Measurements from ENCODE around the gene STX10. TPM values are rescaled to one million over a fixed set of nuclear protein-coding genes. Genes with fewer than 3 reads are reported as not detected.

STX10 gene
- total and polyA plus RNA-seq, 7 donors = 63.1 to 127 (median 71.1) TPM

DNA sequence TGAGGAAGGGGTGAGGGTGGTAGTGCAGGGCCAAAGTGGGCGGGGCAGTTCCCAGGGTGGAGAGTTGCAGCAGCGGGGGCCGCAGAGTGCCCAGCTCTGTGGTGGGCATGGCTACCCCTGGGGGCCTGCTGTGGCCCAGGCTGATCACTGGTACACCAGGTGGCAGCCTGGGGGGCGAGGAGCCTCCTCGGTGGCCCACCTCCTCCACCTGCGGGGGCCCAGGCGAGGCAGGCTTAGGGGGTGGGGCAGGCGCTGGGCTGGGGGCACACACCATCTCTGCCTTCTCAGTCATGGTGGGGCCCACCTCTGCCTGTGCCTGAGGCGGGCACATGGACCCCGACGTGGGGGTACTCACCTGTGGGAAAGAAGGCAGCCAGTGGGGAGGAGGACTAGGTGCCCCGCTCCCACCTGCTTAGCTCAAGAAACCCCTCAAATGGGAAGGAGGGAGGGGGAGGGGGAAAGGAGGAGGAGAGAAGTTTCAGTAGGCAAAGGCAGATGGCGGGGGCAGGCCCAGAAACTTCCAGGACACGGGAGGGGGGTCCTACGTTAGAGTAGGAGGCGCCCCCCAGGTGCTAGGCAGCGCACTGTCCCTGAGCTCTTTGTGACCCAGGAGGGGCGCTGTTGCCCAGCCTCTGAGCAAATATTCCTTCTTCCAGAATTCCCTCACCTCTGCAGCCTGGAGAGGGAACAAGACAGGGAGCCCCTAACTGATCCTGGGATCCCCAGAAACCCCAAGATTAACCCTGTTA lies 49.2 kb downstream of the STX10 start:
- Histone ChIP-seq H3K27me3 (no peaks in the 10 kb centered on the region), H3K27ac (peak overlapping the region; percentile 85 to 95 (median 87)), H3K36me3 (no peaks in the 10 kb centered on the region), H3K4me1 (peaks cover 0 to 69% (median 56%) of the 10 kb centered on the region in 4 donors), H3K9me3 (no peaks in the 10 kb centered on the region), H3K4me3 (peak overlapping the region in 3 of 4 donors; percentile 41 to 58 (median 50))
- no peak for TF ChIP-seq POLR2AphosphoS5 (IDR thresholded peaks at IDR 0.05)
- TF ChIP-seq, protein P1, sequence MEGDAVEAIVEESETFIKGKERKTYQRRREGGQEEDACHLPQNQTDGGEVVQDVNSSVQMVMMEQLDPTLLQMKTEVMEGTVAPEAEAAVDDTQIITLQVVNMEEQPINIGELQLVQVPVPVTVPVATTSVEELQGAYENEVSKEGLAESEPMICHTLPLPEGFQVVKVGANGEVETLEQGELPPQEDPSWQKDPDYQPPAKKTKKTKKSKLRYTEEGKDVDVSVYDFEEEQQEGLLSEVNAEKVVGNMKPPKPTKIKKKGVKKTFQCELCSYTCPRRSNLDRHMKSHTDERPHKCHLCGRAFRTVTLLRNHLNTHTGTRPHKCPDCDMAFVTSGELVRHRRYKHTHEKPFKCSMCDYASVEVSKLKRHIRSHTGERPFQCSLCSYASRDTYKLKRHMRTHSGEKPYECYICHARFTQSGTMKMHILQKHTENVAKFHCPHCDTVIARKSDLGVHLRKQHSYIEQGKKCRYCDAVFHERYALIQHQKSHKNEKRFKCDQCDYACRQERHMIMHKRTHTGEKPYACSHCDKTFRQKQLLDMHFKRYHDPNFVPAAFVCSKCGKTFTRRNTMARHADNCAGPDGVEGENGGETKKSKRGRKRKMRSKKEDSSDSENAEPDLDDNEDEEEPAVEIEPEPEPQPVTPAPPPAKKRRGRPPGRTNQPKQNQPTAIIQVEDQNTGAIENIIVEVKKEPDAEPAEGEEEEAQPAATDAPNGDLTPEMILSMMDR (IDR thresholded peaks at IDR 0.05) = no peak
- TF ChIP-seq POLR2A (IDR thresholded peaks at IDR 0.05) = no peak
- TF ChIP-seq EP300 (IDR thresholded peaks at IDR 0.05) = no peak
- 56 to 69% methylated on average over 18 of the region's 18 CpGs for WGBS, 2 donors
- DNase-seq = no peak
- intact Hi-C loops (cut with DNase I) = loop anchor here (5.0 to 10.0 kb wide), 2 partner anchors 51 to 216 kb away; partner anchors contain the start of genes DNASE2, IER2, KLF1 and STX10

DNA sequence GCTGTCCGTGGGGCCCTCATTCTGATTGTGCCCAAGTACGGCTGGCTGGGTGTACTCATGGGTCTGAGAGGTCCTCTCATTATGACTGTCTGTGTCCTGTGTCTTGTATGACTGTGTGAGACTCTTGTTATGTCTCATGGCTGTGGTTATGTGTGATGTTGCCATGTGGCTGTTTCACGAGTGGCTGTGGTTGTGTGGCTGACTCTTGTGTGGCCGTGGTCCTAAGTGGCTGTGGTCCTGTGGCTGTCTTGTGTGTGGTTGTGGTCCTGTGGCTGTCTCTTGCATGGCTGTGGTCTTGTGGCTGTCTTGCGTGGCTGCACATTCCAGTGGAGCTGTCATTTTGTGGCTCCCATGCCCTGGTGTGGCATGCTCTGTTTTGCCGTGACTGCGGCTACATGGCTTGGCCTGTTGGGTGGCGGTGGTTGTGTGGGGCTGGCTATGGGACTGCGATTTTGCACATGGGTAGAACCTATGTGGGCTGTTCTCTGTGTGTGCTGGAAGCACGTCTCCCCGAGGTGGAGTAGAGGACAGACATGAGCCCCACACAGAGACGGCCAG lies 50.1 kb downstream of the STX10 start:
- peak overlapping the region in 2 of 4 donors; percentile 43 to 58 for H3K4me3 ChIP-seq
- H3K4me1 ChIP-seq = peaks cover 0 to 78% (median 64%) of the 10 kb centered on the region in 4 donors
- peak overlapping the region; percentile 85 to 95 (median 87) for H3K27ac ChIP-seq
- H3K9me3 ChIP-seq = no peaks in the 10 kb centered on the region
- no peak for DNase-seq
- TF ChIP-seq POLR2AphosphoS5 (IDR thresholded peaks at IDR 0.05) (no peak), EP300 (IDR thresholded peaks at IDR 0.05) (no peak), POLR2A (IDR thresholded peaks at IDR 0.05) (no peak)
- TF ChIP-seq, protein P1 (IDR thresholded peaks at IDR 0.05) = no peak
- H3K36me3 ChIP-seq = peaks cover 0 to 8% (median 2%) of the 10 kb centered on the region in 4 donors
- intact Hi-C loops (cut with DNase I) = loop anchor here (5.0 to 10.0 kb wide), 2 partner anchors 52 to 215 kb away; partner anchors contain the start of genes DNASE2, IER2, KLF1 and STX10
- H3K27me3 ChIP-seq = no peaks in the 10 kb centered on the region
- 57 to 74% methylated on average over 12 of the region's 12 CpGs for WGBS, 2 donors

DNA sequence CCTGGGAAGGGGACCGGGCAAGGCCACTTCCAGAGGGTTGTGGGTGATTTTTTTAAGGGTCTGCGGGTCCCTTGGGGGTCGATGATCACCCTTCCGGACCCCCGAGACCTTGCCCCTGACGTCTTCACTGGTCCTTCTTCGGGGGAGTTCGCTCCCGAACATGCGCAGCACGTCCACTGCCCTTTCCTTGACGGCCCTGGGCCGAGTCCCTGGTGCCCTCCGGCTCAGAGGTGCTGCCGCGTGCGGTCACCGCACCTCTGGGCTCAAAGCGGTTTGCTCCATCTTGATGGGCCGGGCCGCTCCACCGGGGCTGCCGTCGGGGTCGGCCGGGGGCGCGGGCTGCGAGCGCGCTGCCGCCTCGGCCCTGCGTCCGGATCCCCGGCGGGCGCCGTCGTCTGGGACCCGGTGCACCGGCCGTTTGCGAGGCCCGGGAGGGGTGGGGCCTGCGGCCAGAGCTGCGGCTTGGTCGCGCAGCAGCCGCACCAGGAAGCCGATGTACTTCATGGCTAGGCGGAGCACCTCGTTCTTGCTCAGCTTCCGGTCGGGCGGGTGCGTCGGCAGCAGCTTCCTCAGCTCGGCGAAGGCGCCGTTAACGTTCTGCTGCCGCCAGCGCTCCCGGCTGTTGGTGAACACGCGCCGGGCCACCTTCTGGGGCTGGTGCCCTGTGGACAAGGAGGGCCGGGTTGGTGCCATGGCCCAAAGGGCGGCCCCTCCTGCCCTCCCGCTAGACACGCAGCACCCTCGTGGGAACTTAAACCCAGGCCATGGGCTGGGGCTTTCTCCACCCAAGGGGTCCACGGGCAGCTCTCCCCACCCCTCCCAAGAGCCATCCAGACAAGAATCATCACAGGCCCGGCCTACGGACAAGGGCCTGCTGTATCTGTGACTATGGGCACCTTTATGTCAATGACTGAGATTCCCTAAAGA lies 50.8 kb downstream of the STX10 start:
- Histone ChIP-seq H3K36me3 (peaks cover 0 to 15% (median 5%) of the 10 kb centered on the region in 4 donors), H3K27me3 (no peaks in the 10 kb centered on the region), H3K4me1 (peaks cover 0 to 84% (median 71%) of the 10 kb centered on the region in 4 donors), H3K27ac (peak overlapping the region; percentile 85 to 95 (median 87)), H3K4me3 (peak overlapping the region; percentile 22 to 50 (median 44)), H3K9me3 (no peaks in the 10 kb centered on the region)
- no peak for TF ChIP-seq POLR2A (IDR thresholded peaks at IDR 0.05)
- TF ChIP-seq, protein P1 (IDR thresholded peaks at IDR 0.05) = no peak
- TF ChIP-seq POLR2AphosphoS5 (IDR thresholded peaks at IDR 0.05) = peak; percentile 23 to 77 (median 68)
- no peak for TF ChIP-seq EP300 (IDR thresholded peaks at IDR 0.05)
- intact Hi-C loops (cut with DNase I) = no loop called here
- peak; percentile 91 for DNase-seq
- WGBS, 2 donors = 6 to 8% methylated on average over 77 of the region's 77 CpGs

DNA sequence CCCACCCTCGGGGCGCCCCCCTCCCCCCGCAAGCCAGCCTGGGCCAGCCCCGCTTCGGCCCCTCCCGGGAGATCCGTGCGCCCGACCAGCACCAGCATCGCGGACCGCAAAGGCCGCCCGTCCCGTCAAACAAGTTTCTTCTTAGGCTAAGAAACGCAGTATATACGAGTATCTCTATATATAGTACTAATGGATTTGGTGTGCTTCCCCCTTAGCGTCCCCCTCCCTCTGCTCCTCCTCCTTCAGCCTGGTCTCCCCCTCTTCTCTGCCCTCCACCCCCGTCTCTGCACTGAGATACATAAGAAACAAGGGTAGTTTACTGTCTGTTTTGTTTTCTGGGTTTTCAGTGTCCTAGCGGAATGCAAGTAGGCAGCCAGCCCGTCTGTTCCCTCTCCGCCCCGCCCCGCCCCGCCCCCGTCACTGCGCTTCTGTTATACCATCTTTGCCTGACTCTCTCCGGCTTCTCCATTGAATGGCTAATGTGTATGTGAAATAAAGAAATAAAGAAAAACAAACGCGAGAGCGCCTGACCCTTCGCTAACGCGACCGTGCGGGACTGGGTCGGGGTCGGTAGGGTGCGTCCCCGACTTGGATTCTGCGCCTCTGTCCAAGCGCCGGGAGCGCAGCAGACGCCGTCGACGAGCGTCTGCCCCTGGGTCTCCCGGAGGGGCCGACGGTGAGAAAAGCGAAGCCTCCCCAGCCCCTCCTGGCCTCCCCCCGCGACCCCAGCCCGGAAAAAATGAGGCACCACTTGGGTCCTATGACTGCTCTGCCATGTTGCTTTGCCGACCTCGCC lies 51.7 kb downstream of the STX10 start:
- H3K36me3 ChIP-seq = peaks cover 0 to 15% (median 5%) of the 10 kb centered on the region in 4 donors
- TF ChIP-seq POLR2AphosphoS5 (IDR thresholded peaks at IDR 0.05) (peak in 2 of 4 donors; percentile 24 to 51), EP300 (IDR thresholded peaks at IDR 0.05) (no peak)
- TF ChIP-seq, protein P1 (IDR thresholded peaks at IDR 0.05) = no peak
- peak overlapping the region; percentile 85 to 95 (median 87) for H3K27ac ChIP-seq
- intact Hi-C loops (cut with DNase I) = no loop called here
- H3K27me3 ChIP-seq = no peaks in the 10 kb centered on the region
- DNase-seq = peak; percentile 78
- peaks cover 0 to 90% (median 78%) of the 10 kb centered on the region in 4 donors for H3K4me1 ChIP-seq
- peak overlapping the region; percentile 22 to 50 (median 44) for H3K4me3 ChIP-seq
- WGBS, 2 donors = 2 to 4% methylated on average over 58 of the region's 58 CpGs
- no peaks in the 10 kb centered on the region for H3K9me3 ChIP-seq

Data from sigmoid colon (tissue), 7 donors.